ENCODE results near the gene TRAPPC2L.

GRCh38 chr16:88883117-88883895 is 26.4 kb downstream of the TRAPPC2L start:
- TF ChIP-seq CTCF (IDR thresholded peaks at IDR 0.05) (no peak), TEAD4 (CRISPR knock-in tag; IDR thresholded peaks at IDR 0.05) (no peak), MAX (CRISPR knock-in tag; IDR thresholded peaks at IDR 0.05) (no peak), AFF4 (CRISPR knock-in tag; IDR thresholded peaks at IDR 0.05; ENCODE audit: borderline replicate concordance) (no peak), ZNF232 (CRISPR knock-in tag; IDR thresholded peaks at IDR 0.05) (no peak)

Measured in WTC11 (cell line).